ENCODE data around the gene ST7.

ST7 gene

GRCh38 chr7:117188376-117188775, 235.1 kb downstream of the ST7 start:
- Mint-ChIP-seq H3K27ac (ENCODE audit: low read depth) (no peak overlapping the region), H3K9me3 (no peaks in the 10 kb centered on the region)
- ATAC-seq (replicated peaks; ENCODE audit: extremely low read depth, poor library complexity, severe bottlenecking), result no peak

GRCh38 chr7:117188949-117189592, 235.8 kb downstream of the ST7 start:
- H3K27me3 Mint-ChIP-seq, result no peaks in the 10 kb centered on the region
- H3K27ac Mint-ChIP-seq (ENCODE audit: low read depth), result no peak overlapping the region

More at GRCh38 chr7:117188376-117188775, 235.1 kb downstream of the ST7 start:
- H3K36me3 Mint-ChIP-seq (ENCODE audit: insufficient read depth), result peaks cover 1% of the 10 kb centered on the region
- no peak for DNase-seq (ENCODE audit: low spot score in 2 of 2)
- H3K4me3 Mint-ChIP-seq, result no peak overlapping the region
- no peaks in the 10 kb centered on the region for H3K4me1 Mint-ChIP-seq
- H3K27me3 Mint-ChIP-seq, result no peaks in the 10 kb centered on the region

GRCh38 chr7:117190104-117190503, 236.8 kb downstream of the ST7 start:
- Mint-ChIP-seq H3K9me3 (no peaks in the 10 kb centered on the region), H3K4me1 (no peaks in the 10 kb centered on the region), H3K36me3 (ENCODE audit: insufficient read depth) (peaks cover 1% of the 10 kb centered on the region), H3K27me3 (no peaks in the 10 kb centered on the region), H3K27ac (ENCODE audit: low read depth) (no peak overlapping the region), H3K4me3 (no peak overlapping the region)
- ATAC-seq (replicated peaks; ENCODE audit: extremely low read depth, poor library complexity, severe bottlenecking) (no peak), DNase-seq (ENCODE audit: low spot score in 2 of 2) (no peak)

More at GRCh38 chr7:117188949-117189592, 235.8 kb downstream of the ST7 start:
- ATAC-seq (replicated peaks; ENCODE audit: extremely low read depth, poor library complexity, severe bottlenecking) (no peak), DNase-seq (ENCODE audit: low spot score in 2 of 2) (no peak)
- no peak overlapping the region for H3K4me3 Mint-ChIP-seq
- H3K36me3 Mint-ChIP-seq (ENCODE audit: insufficient read depth), result peaks cover 1% of the 10 kb centered on the region
- H3K9me3 Mint-ChIP-seq, result no peaks in the 10 kb centered on the region
- H3K4me1 Mint-ChIP-seq, result no peaks in the 10 kb centered on the region

- H3K4me3 Mint-ChIP-seq, result no peak overlapping the region
- no peaks in the 10 kb centered on the region for H3K4me1 Mint-ChIP-seq
- no peaks in the 10 kb centered on the region for H3K27me3 Mint-ChIP-seq
- H3K9me3 Mint-ChIP-seq, result no peaks in the 10 kb centered on the region
- no peak for ATAC-seq (replicated peaks; ENCODE audit: extremely low read depth, poor library complexity, severe bottlenecking)
- H3K27ac Mint-ChIP-seq (ENCODE audit: low read depth), result no peak overlapping the region
- H3K36me3 Mint-ChIP-seq (ENCODE audit: insufficient read depth), result peaks cover 1% of the 10 kb centered on the region
- DNase-seq (ENCODE audit: low spot score in 2 of 2), result no peak
Observed at GRCh38 chr7:117190746-117191435, 237.6 kb downstream of the ST7 start.

GRCh38 chr7:117192108-117192507, 238.8 kb downstream of the ST7 start:
- ATAC-seq (replicated peaks; ENCODE audit: extremely low read depth, poor library complexity, severe bottlenecking), result no peak
- Mint-ChIP-seq H3K4me3 (no peak overlapping the region), H3K27ac (ENCODE audit: low read depth) (no peak overlapping the region), H3K9me3 (no peaks in the 10 kb centered on the region), H3K4me1 (no peaks in the 10 kb centered on the region), H3K27me3 (no peaks in the 10 kb centered on the region), H3K36me3 (ENCODE audit: insufficient read depth) (peaks cover 1% of the 10 kb centered on the region)
- no peak for DNase-seq (ENCODE audit: low spot score in 2 of 2)

GRCh38 chr7:117193564-117193963, 240.3 kb downstream of the ST7 start:
- no peak overlapping the region for H3K4me3 Mint-ChIP-seq
- H3K9me3 Mint-ChIP-seq, result no peaks in the 10 kb centered on the region
- H3K36me3 Mint-ChIP-seq (ENCODE audit: insufficient read depth), result peaks cover 3% of the 10 kb centered on the region
- ATAC-seq (replicated peaks; ENCODE audit: extremely low read depth, poor library complexity, severe bottlenecking) (no peak), DNase-seq (ENCODE audit: low spot score in 2 of 2) (no peak)
- H3K27me3 Mint-ChIP-seq, result no peaks in the 10 kb centered on the region
- no peaks in the 10 kb centered on the region for H3K4me1 Mint-ChIP-seq
- no peak overlapping the region for H3K27ac Mint-ChIP-seq (ENCODE audit: low read depth)

- H3K4me1 Mint-ChIP-seq, result no peaks in the 10 kb centered on the region
- no peaks in the 10 kb centered on the region for H3K9me3 Mint-ChIP-seq
- no peak overlapping the region for H3K27ac Mint-ChIP-seq (ENCODE audit: low read depth)
- H3K4me3 Mint-ChIP-seq, result no peak overlapping the region
- H3K27me3 Mint-ChIP-seq, result no peaks in the 10 kb centered on the region
- peaks cover 5% of the 10 kb centered on the region for H3K36me3 Mint-ChIP-seq (ENCODE audit: insufficient read depth)
- no peak for ATAC-seq (replicated peaks; ENCODE audit: extremely low read depth, poor library complexity, severe bottlenecking)
- DNase-seq (ENCODE audit: low spot score in 2 of 2), result no peak
Observed at GRCh38 chr7:117194445-117194844, 241.1 kb downstream of the ST7 start.

GRCh38 chr7:117195361-117196029, 242.2 kb downstream of the ST7 start:
- ATAC-seq (replicated peaks; ENCODE audit: extremely low read depth, poor library complexity, severe bottlenecking) (no peak), DNase-seq (ENCODE audit: low spot score in 2 of 2) (no peak)
- no peak overlapping the region for H3K27ac Mint-ChIP-seq (ENCODE audit: low read depth)
- peaks cover 5% of the 10 kb centered on the region for H3K36me3 Mint-ChIP-seq (ENCODE audit: insufficient read depth)
- H3K4me3 Mint-ChIP-seq, result no peak overlapping the region
- H3K9me3 Mint-ChIP-seq, result no peaks in the 10 kb centered on the region
- no peaks in the 10 kb centered on the region for H3K27me3 Mint-ChIP-seq
- no peaks in the 10 kb centered on the region for H3K4me1 Mint-ChIP-seq

GRCh38 chr7:117200132-117200531, 246.8 kb downstream of the ST7 start:
- DNase-seq (ENCODE audit: low spot score in 2 of 2) (no peak), ATAC-seq (replicated peaks; ENCODE audit: extremely low read depth, poor library complexity, severe bottlenecking) (no peak)
- Mint-ChIP-seq H3K27ac (ENCODE audit: low read depth) (no peak overlapping the region), H3K36me3 (ENCODE audit: insufficient read depth) (peaks cover 4% of the 10 kb centered on the region), H3K9me3 (no peaks in the 10 kb centered on the region), H3K4me3 (no peak overlapping the region), H3K4me1 (no peaks in the 10 kb centered on the region), H3K27me3 (no peaks in the 10 kb centered on the region)

- H3K27ac Mint-ChIP-seq (ENCODE audit: low read depth), result no peak overlapping the region
- ATAC-seq (replicated peaks; ENCODE audit: extremely low read depth, poor library complexity, severe bottlenecking) (no peak), DNase-seq (ENCODE audit: low spot score in 2 of 2) (no peak)
- no peak overlapping the region for H3K4me3 Mint-ChIP-seq
- H3K27me3 Mint-ChIP-seq, result no peaks in the 10 kb centered on the region
- no peaks in the 10 kb centered on the region for H3K4me1 Mint-ChIP-seq
- peaks cover 4% of the 10 kb centered on the region for H3K36me3 Mint-ChIP-seq (ENCODE audit: insufficient read depth)
- no peaks in the 10 kb centered on the region for H3K9me3 Mint-ChIP-seq
Observed at GRCh38 chr7:117200786-117201458, 247.6 kb downstream of the ST7 start.

- DNase-seq (ENCODE audit: low spot score in 2 of 2) (no peak), ATAC-seq (replicated peaks; ENCODE audit: extremely low read depth, poor library complexity, severe bottlenecking) (no peak)
- H3K4me3 Mint-ChIP-seq, result no peak overlapping the region
- H3K27ac Mint-ChIP-seq (ENCODE audit: low read depth), result no peak overlapping the region
- peaks cover 4% of the 10 kb centered on the region for H3K36me3 Mint-ChIP-seq (ENCODE audit: insufficient read depth)
- H3K27me3 Mint-ChIP-seq, result no peaks in the 10 kb centered on the region
- no peaks in the 10 kb centered on the region for H3K9me3 Mint-ChIP-seq
- no peaks in the 10 kb centered on the region for H3K4me1 Mint-ChIP-seq
Observed at GRCh38 chr7:117202511-117202910, 249.2 kb downstream of the ST7 start.

GRCh38 chr7:117203205-117203604, 249.9 kb downstream of the ST7 start:
- ATAC-seq (replicated peaks; ENCODE audit: extremely low read depth, poor library complexity, severe bottlenecking) (no peak), DNase-seq (ENCODE audit: low spot score in 2 of 2) (no peak)
- Mint-ChIP-seq H3K4me1 (no peaks in the 10 kb centered on the region), H3K27ac (ENCODE audit: low read depth) (no peak overlapping the region), H3K9me3 (no peaks in the 10 kb centered on the region), H3K4me3 (no peak overlapping the region), H3K36me3 (ENCODE audit: insufficient read depth) (peaks cover 2% of the 10 kb centered on the region), H3K27me3 (no peaks in the 10 kb centered on the region)

Measured in central memory CD8-positive, alpha-beta T cell (primary cell).